MM.1S (cell line): ENCODE data around the gene FCER1G.

Source experiments
- DNase-seq: peaks from one replicate; pipeline ENCODE4 v3.0.0-alpha.2; 2015
- H2AFZ ChIP-seq: fragments of 300-600 bp; sonication (generic); 2 replicates; pipeline ENCODE4 v1.6.0; 2016; ENCODE audit warnings: antibody characterized with exemption, low read length
- H3F3A ChIP-seq: fragments of 300-600 bp; sonication (generic); 2 replicates; pipeline ENCODE4 v1.6.1; 2016; ENCODE audit warnings: mild to moderate bottlenecking, antibody characterized with exemption, low read length, moderate library complexity, mixed read lengths; ENCODE audit not compliant: insufficient read depth
- H3K27ac ChIP-seq: fragments of 300-600 bp; sonication (generic); 2 replicates; pipeline ENCODE4 v1.5.1; 2016; ENCODE audit warnings: mild to moderate bottlenecking, low read length
- H3K27me3 ChIP-seq: fragments of 300-600 bp; sonication (generic); replicated peaks from 2 replicates; pipeline ENCODE4 v1.6.0; 2016; ENCODE audit warnings: low read length; ENCODE audit not compliant: insufficient read depth
- H3K36me3 ChIP-seq: fragments of 300-600 bp; sonication (generic); replicated peaks from 2 replicates; pipeline ENCODE4 v1.6.1; 2016; ENCODE audit warnings: mild to moderate bottlenecking, low read length, mixed read lengths; ENCODE audit not compliant: insufficient read depth
- H3K4me1 ChIP-seq: fragments of 300-600 bp; sonication (generic); 2 replicates; pipeline ENCODE4 v1.6.1; 2016; ENCODE audit warnings: low read length, mixed read lengths
- H3K4me2 ChIP-seq: fragments of 300-600 bp; sonication (generic); 2 replicates; pipeline ENCODE4 v1.6.0; 2016; ENCODE audit warnings: low read depth, low read length
- H3K4me3 ChIP-seq: fragments of 300-600 bp; sonication (generic); 2 replicates; pipeline ENCODE4 v1.5.1; 2016; ENCODE audit warnings: low read length, mixed read lengths
- H3K79me2 ChIP-seq: fragments of 300-600 bp; sonication (generic); 2 replicates; pipeline ENCODE4 v1.6.1; 2016; ENCODE audit warnings: mixed run types, low read length, mixed read lengths
- H3K9ac ChIP-seq: fragments of 300-600 bp; sonication (generic); 2 replicates; pipeline ENCODE4 v1.6.1; 2016; ENCODE audit warnings: low read length, mixed read lengths
- H3K9me2 ChIP-seq: fragments of 300-600 bp; sonication (generic); replicated peaks from 2 replicates; pipeline ENCODE4 v1.6.1; 2016; ENCODE audit warnings: mild to moderate bottlenecking, low read length, mixed read lengths; ENCODE audit not compliant: insufficient read depth
- H3K9me3 ChIP-seq: fragments of 300-600 bp; sonication (generic); replicated peaks from 2 replicates; pipeline ENCODE4 v1.6.1; 2016; ENCODE audit warnings: mild to moderate bottlenecking, low read length, mixed read lengths; ENCODE audit not compliant: insufficient read depth
- H4K20me1 ChIP-seq: fragments of 300-600 bp; sonication (generic); 2 replicates; pipeline ENCODE4 v1.6.1; 2016; ENCODE audit warnings: mild to moderate bottlenecking, low read length, moderate library complexity, mixed read lengths; ENCODE audit not compliant: insufficient read depth
- CTCF ChIP-seq: fragments of 300-600 bp; sonication (generic); IDR thresholded peaks from 2 replicates; pipeline ENCODE4 v1.5.1; 2016; ENCODE audit warnings: antibody characterized with exemption, low read length, mixed read lengths
- EZH2 ChIP-seq: fragments of 300-600 bp; sonication (generic); optimal IDR thresholded peaks from 2 replicates; pipeline ENCODE3; 2017; ENCODE audit warnings: low read depth, mild to moderate bottlenecking, antibody characterized with exemption, low read length, mixed read lengths
- EZH2phosphoT487 ChIP-seq: fragments of 300-600 bp; sonication (generic); IDR thresholded peaks from 2 replicates; pipeline ENCODE4 v1.6.1; 2018; ENCODE audit warnings: antibody characterized with exemption, low read length

The FCER1G gene

GRCh38 chr1:161215076-161215475, at the start of gene FCER1G:
Gene FCER1G, plus strand, starts transcription at chr1:161215295. Its CDS starts 27 bp downstream, at chr1:161215322.
- peaks cover 29% of the 10 kb centered on the region for H3K4me1 ChIP-seq
- 0 out of 2 replicates have a peak within 1 kb of the TSS, but pooled peaks have one; percentile 1 for H3K4me2 ChIP-seq
- H3K9me2 ChIP-seq = no peaks in the 10 kb centered on the region
- TF ChIP-seq EZH2phosphoT487 = no peak
- TF ChIP-seq CTCF = no peak
- H3K9ac ChIP-seq = no peak within 1 kb of the TSS
- H2AFZ ChIP-seq = no peak within 1 kb of the TSS
- peaks cover 5% of the 10 kb centered on the region for H3K79me2 ChIP-seq
- H3K36me3 ChIP-seq = peaks cover 14% of the 10 kb centered on the region; the same call in 1 of the 2 replicates
- DNase-seq = no peak
- no peaks in the 10 kb centered on the region for H4K20me1 ChIP-seq
- H3K9me3 ChIP-seq = no peaks in the 10 kb centered on the region
- peaks cover 28% of the 10 kb centered on the region for H3F3A ChIP-seq
- H3K27me3 ChIP-seq = no peaks in the 10 kb centered on the region
- H3K4me3 ChIP-seq = no peak within 1 kb of the TSS
- H3K27ac ChIP-seq = no peak within 1 kb of the TSS

- Histone ChIP-seq H3F3A (peaks cover 26% of the 10 kb centered on the region), H3K4me1 (peaks cover 9% of the 10 kb centered on the region)
Observed at GRCh38 chr1:161165742-161166668, 49.1 kb upstream of the FCER1G start, which contains the start of gene PPOX. Gene PPOX, plus strand, starts transcription at chr1:161166426. Its CDS starts 422 bp downstream, at chr1:161166848.

GRCh38 chr1:161166669-161167548, 48.2 kb upstream of the FCER1G start:
- Histone ChIP-seq H3K9me3 (no peaks in the 10 kb centered on the region), H2AFZ (peak overlapping the region; percentile 66), H3F3A (peaks cover 33% of the 10 kb centered on the region), H3K27ac (peak overlapping the region; percentile 72), H3K79me2 (peaks cover 14% of the 10 kb centered on the region), H3K9ac (peak overlapping the region; percentile 81), H3K27me3 (no peaks in the 10 kb centered on the region), H4K20me1 (no peaks in the 10 kb centered on the region), H3K4me2 (peak overlapping the region; percentile 93), H3K9me2 (no peaks in the 10 kb centered on the region), H3K4me3 (peak overlapping the region; percentile 82), H3K36me3 (peaks cover 15% of the 10 kb centered on the region), H3K4me1 (peaks cover 9% of the 10 kb centered on the region)
- TF ChIP-seq CTCF (peak; percentile 5; the same call in 1 of the 2 replicates), EZH2 (no peak)
- peak; percentile 37 for DNase-seq

More at GRCh38 chr1:161165742-161166668, 49.1 kb upstream of the FCER1G start, which contains the start of gene PPOX:
- Histone ChIP-seq H3K36me3 (0 out of 2 replicates have a peak, but pooled peaks cover 6% of the 10 kb centered on the region), H3K9me2 (no peaks in the 10 kb centered on the region), H3K9me3 (no peaks in the 10 kb centered on the region), H2AFZ (peak within 1 kb of the TSS; percentile 66), H3K9ac (peak within 1 kb of the TSS; percentile 81), H3K27ac (peak within 1 kb of the TSS; percentile 72), H3K4me3 (peak within 1 kb of the TSS; percentile 82), H3K27me3 (no peaks in the 10 kb centered on the region), H4K20me1 (no peaks in the 10 kb centered on the region), H3K79me2 (peaks cover 11% of the 10 kb centered on the region), H3K4me2 (peak within 1 kb of the TSS; percentile 93)
- DNase-seq = peak; percentile 100
- TF ChIP-seq EZH2phosphoT487 = no peak
- peak; percentile 65 for TF ChIP-seq CTCF
